ENCODE results near the gene ZEB1. TPM values are rescaled to one million over a fixed set of nuclear protein-coding genes. Genes with fewer than 3 reads are reported as not detected.

ZEB1 gene
- polyA plus RNA-seq, 1 donor from 2014 or later = 18.0 TPM

DNA sequence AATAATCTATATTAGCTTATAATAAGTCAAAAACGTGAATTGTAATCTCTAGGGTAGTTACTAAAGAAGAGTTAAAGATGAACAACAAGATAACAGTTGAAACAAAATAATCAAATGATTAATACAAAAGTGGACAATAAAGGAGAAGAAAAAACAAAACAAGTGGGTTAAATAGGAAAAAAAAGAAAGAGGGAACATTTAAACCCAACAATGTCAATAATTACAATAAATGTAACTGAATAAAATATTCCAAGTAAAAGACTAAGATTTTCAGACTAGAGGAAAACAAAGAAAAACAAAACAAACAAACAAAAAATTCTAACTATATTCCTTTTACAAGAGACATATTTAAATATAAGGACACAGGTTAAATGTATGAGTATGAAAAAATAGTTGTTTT, 38.0 kb upstream of the ZEB1 start:
- Histone ChIP-seq H3K4me3 (ENCODE audit: low read length) (no peak overlapping the region), H3F3A (ENCODE audit: insufficient read depth, low read length, poor library complexity, severe bottlenecking) (no peaks in the 10 kb centered on the region), H3K27me3 (ENCODE audit: insufficient read depth, low read depth, low read length) (no peaks in the 10 kb centered on the region), H2AFZ (ENCODE audit: low read depth, low read length) (no peak overlapping the region), H3K9me2 (ENCODE audit: insufficient read depth, low read length) (no peaks in the 10 kb centered on the region), H3K4me2 (ENCODE audit: low read length) (no peak overlapping the region), H3K9ac (ENCODE audit: low read length) (no peak overlapping the region), H3K36me3 (ENCODE audit: insufficient read depth, low read length) (no peaks in the 10 kb centered on the region), H3K9me3 (ENCODE audit: low read length) (no peaks in the 10 kb centered on the region), H4K20me1 (ENCODE audit: insufficient read depth) (no peaks in the 10 kb centered on the region), H3K27ac (ENCODE audit: low read length) (no peak overlapping the region), H3K79me2 (replicated peaks; ENCODE audit: insufficient read depth, low read length) (no peaks in the 10 kb centered on the region)
- no peak for TF ChIP-seq MXI1 (conservative IDR thresholded peaks at IDR 0.05; ENCODE audit: poor library complexity, severe bottlenecking)
- TF ChIP-seq TAF1 (IDR thresholded peaks at IDR 0.05; ENCODE audit: low read depth) = no peak
- TF ChIP-seq, protein P1, sequence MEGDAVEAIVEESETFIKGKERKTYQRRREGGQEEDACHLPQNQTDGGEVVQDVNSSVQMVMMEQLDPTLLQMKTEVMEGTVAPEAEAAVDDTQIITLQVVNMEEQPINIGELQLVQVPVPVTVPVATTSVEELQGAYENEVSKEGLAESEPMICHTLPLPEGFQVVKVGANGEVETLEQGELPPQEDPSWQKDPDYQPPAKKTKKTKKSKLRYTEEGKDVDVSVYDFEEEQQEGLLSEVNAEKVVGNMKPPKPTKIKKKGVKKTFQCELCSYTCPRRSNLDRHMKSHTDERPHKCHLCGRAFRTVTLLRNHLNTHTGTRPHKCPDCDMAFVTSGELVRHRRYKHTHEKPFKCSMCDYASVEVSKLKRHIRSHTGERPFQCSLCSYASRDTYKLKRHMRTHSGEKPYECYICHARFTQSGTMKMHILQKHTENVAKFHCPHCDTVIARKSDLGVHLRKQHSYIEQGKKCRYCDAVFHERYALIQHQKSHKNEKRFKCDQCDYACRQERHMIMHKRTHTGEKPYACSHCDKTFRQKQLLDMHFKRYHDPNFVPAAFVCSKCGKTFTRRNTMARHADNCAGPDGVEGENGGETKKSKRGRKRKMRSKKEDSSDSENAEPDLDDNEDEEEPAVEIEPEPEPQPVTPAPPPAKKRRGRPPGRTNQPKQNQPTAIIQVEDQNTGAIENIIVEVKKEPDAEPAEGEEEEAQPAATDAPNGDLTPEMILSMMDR (IDR thresholded peaks at IDR 0.05; ENCODE audit: poor library complexity, severe bottlenecking) = no peak
- TF ChIP-seq SMC3 (conservative IDR thresholded peaks at IDR 0.05; ENCODE audit: poor library complexity) = no peak
- no peak for TF ChIP-seq RAD21 (conservative IDR thresholded peaks at IDR 0.05)
- TF ChIP-seq EZH2 (IDR thresholded peaks at IDR 0.05; ENCODE audit: borderline replicate concordance, insufficient read depth, low read length, poor library complexity, severe bottlenecking) = no peak
- TF ChIP-seq, protein P2, sequence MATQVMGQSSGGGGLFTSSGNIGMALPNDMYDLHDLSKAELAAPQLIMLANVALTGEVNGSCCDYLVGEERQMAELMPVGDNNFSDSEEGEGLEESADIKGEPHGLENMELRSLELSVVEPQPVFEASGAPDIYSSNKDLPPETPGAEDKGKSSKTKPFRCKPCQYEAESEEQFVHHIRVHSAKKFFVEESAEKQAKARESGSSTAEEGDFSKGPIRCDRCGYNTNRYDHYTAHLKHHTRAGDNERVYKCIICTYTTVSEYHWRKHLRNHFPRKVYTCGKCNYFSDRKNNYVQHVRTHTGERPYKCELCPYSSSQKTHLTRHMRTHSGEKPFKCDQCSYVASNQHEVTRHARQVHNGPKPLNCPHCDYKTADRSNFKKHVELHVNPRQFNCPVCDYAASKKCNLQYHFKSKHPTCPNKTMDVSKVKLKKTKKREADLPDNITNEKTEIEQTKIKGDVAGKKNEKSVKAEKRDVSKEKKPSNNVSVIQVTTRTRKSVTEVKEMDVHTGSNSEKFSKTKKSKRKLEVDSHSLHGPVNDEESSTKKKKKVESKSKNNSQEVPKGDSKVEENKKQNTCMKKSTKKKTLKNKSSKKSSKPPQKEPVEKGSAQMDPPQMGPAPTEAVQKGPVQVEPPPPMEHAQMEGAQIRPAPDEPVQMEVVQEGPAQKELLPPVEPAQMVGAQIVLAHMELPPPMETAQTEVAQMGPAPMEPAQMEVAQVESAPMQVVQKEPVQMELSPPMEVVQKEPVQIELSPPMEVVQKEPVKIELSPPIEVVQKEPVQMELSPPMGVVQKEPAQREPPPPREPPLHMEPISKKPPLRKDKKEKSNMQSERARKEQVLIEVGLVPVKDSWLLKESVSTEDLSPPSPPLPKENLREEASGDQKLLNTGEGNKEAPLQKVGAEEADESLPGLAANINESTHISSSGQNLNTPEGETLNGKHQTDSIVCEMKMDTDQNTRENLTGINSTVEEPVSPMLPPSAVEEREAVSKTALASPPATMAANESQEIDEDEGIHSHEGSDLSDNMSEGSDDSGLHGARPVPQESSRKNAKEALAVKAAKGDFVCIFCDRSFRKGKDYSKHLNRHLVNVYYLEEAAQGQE (IDR thresholded peaks at IDR 0.05; ENCODE audit: borderline replicate concordance) = no peak
- no peak for TF ChIP-seq EP300 (conservative IDR thresholded peaks at IDR 0.05; ENCODE audit: poor library complexity, severe bottlenecking)
- no peak for TF ChIP-seq POLR2AphosphoS5 (IDR thresholded peaks at IDR 0.05)

DNA sequence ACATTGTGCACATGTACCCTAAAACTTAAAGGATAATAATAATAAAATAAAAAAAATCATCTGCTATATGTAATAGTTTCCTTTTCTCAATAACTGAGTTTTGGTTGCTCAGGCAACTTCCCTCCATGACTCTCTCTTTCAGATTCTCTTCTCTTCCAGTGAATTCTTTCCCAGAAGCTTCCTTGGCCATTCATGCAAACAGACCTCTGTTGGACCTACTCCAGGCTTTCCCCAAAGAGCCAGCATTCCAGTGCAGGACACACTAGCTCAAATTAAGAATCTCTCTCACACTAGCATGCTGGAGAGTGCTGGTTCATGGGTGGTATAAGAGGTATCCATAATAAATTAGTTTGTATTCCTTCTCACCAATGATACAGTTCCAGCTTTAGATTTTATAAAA, 31.0 kb upstream of the ZEB1 start:
- no peak overlapping the region for H3K4me2 ChIP-seq (ENCODE audit: low read length)
- no peak overlapping the region for H3K9ac ChIP-seq (ENCODE audit: low read length)
- no peaks in the 10 kb centered on the region for H3K9me2 ChIP-seq (ENCODE audit: insufficient read depth, low read length)
- H4K20me1 ChIP-seq (ENCODE audit: insufficient read depth) = no peaks in the 10 kb centered on the region
- no peaks in the 10 kb centered on the region for H3F3A ChIP-seq (ENCODE audit: insufficient read depth, low read length, poor library complexity, severe bottlenecking)
- no peak overlapping the region for H3K4me3 ChIP-seq (ENCODE audit: low read length)
- H3K9me3 ChIP-seq (ENCODE audit: low read length) = no peaks in the 10 kb centered on the region
- H3K79me2 ChIP-seq (replicated peaks; ENCODE audit: insufficient read depth, low read length) = no peaks in the 10 kb centered on the region
- no peak overlapping the region for H2AFZ ChIP-seq (ENCODE audit: low read depth, low read length)
- TF ChIP-seq, protein P2 (IDR thresholded peaks at IDR 0.05; ENCODE audit: borderline replicate concordance) = no peak
- TF ChIP-seq EZH2 (IDR thresholded peaks at IDR 0.05; ENCODE audit: borderline replicate concordance, insufficient read depth, low read length, poor library complexity, severe bottlenecking) (no peak), RAD21 (conservative IDR thresholded peaks at IDR 0.05) (no peak), MXI1 (conservative IDR thresholded peaks at IDR 0.05; ENCODE audit: poor library complexity, severe bottlenecking) (no peak), POLR2AphosphoS5 (IDR thresholded peaks at IDR 0.05) (no peak), SMC3 (conservative IDR thresholded peaks at IDR 0.05; ENCODE audit: poor library complexity) (no peak), TAF1 (IDR thresholded peaks at IDR 0.05; ENCODE audit: low read depth) (no peak), EP300 (conservative IDR thresholded peaks at IDR 0.05; ENCODE audit: poor library complexity, severe bottlenecking) (no peak)
- TF ChIP-seq, protein P1 (IDR thresholded peaks at IDR 0.05; ENCODE audit: poor library complexity, severe bottlenecking) = no peak
- H3K27me3 ChIP-seq (ENCODE audit: insufficient read depth, low read depth, low read length) = no peaks in the 10 kb centered on the region
- H3K36me3 ChIP-seq (ENCODE audit: insufficient read depth, low read length) = no peaks in the 10 kb centered on the region
- no peak overlapping the region for H3K27ac ChIP-seq (ENCODE audit: low read length)

All from neural cell (in vitro differentiated cells).